CD4-positive, alpha-beta T cell (primary cell): Measurements from ENCODE around the gene ZNF175. TPM values are rescaled to one million over a fixed set of nuclear protein-coding genes. Genes with fewer than 3 reads are reported as not detected.

Experiments used
- ATAC-seq: fragments of 200-7000 bp; cut with Tn5 transposase; one replicate; pipeline ENCODE4 v1.10.0; 2022; ENCODE audit warnings: mild to moderate bottlenecking; ENCODE audit not compliant: poor library complexity
- CTCF ChIA-PET: fragments of 350-600 bp; sonication (Branson Sonifier 250); formaldehyde crosslinking; loops from one replicate; lab custom pipeline; 2021; ENCODE audit warnings: antibody characterized with exemption, inconsistent platforms; lab: Charles Lee
- POLR2A ChIA-PET: fragments of 350-600 bp; sonication (Branson Sonifier 250); formaldehyde crosslinking; loops from one replicate; lab custom pipeline; 2021; ENCODE audit warnings: antibody characterized with exemption, inconsistent platforms; lab: Charles Lee
- DNase-seq, 14 experiments: peaks; one replicate each; pipeline ENCODE4 v3.0.0-alpha.2; 2013 to 2020; ENCODE audit warnings: mixed read lengths in 2 of 14
- H3K27ac ChIP-seq, 2 donors: one replicate each; pipeline versions ENCODE4 v1.5.1 to v1.7.0; 2013; ENCODE audit warnings: low read length in 2 of 2, low read depth in 1 of 2, mild to moderate bottlenecking in 1 of 2
- H3K27me3 ChIP-seq, 2 experiments: 1 replicate in 1 of 2; 2 replicates in 1 of 2; pipeline versions ENCODE4 v1.6.1 to v1.7.0; 2013; ENCODE audit warnings: low read length in 2 of 2, control low read depth in 1 of 2, mild to moderate bottlenecking in 1 of 2, moderate library complexity in 1 of 2; ENCODE audit not compliant: insufficient read depth in 2 of 2, control insufficient read depth in 1 of 2
- H3K36me3 ChIP-seq: one replicate; pipeline ENCODE4 v1.6.1; 2013; ENCODE audit warnings: low read length, control low read depth; ENCODE audit not compliant: insufficient read depth
- H3K4me1 ChIP-seq: one replicate; pipeline ENCODE4 v1.6.1; 2013; ENCODE audit warnings: low read length, control low read depth; ENCODE audit not compliant: insufficient read depth
- H3K4me3 ChIP-seq: one replicate; pipeline ENCODE4 v1.5.1; 2013; ENCODE audit warnings: mild to moderate bottlenecking, low read length, moderate library complexity
- H3K9me3 ChIP-seq, 2 experiments: 1 replicate in 1 of 2; 2 replicates in 1 of 2; pipeline versions ENCODE4 v1.6.1 to v1.7.0; 2013; ENCODE audit warnings: low read length in 2 of 2, mild to moderate bottlenecking in 2 of 2, control low read depth in 1 of 2, moderate library complexity in 1 of 2; ENCODE audit not compliant: control insufficient read depth in 1 of 2, insufficient read depth in 1 of 2
- H3K27ac Mint-ChIP-seq: one replicate; pipeline ENCODE4 v1.8.0; 2020; ENCODE audit warnings: mixed read lengths
- H3K27me3 Mint-ChIP-seq: one replicate; pipeline ENCODE4 v1.8.0; 2021; ENCODE audit warnings: mixed read lengths
- H3K36me3 Mint-ChIP-seq: one replicate; pipeline ENCODE4 v1.8.0; 2021; ENCODE audit warnings: low read depth, mixed read lengths
- H3K4me1 Mint-ChIP-seq: one replicate; pipeline ENCODE4 v1.8.0; 2021; ENCODE audit warnings: low read depth, mixed read lengths
- H3K4me3 Mint-ChIP-seq: one replicate; pipeline ENCODE4 v1.8.0; 2020; ENCODE audit warnings: mild to moderate bottlenecking, mixed read lengths
- H3K9me3 Mint-ChIP-seq: one replicate; pipeline ENCODE4 v1.8.0; 2020; ENCODE audit warnings: mixed read lengths
- CTCF ChIP-seq: fragments of 200-600 bp; IDR thresholded peaks from one replicate; pipeline ENCODE4 v1.8.0; 2022; ENCODE audit warnings: antibody characterized with exemption, mild to moderate bottlenecking
- intact Hi-C, 2 experiments: fragments of 100-400 bp; cut with DNase I in 1 of 2; cut with micrococcal nuclease in 1 of 2; formaldehyde crosslinking; loops; one replicate each; pipeline versions ENCODE4 v1.15.1 to v1.9.0; 2023 to 2025; cut with DNase I, micrococcal nuclease
- total RNA-seq, 174 experiments: library from RNA in 2 of 174; stranded (reverse) in 2 of 174; gene quantifications; one replicate each; pipeline ENCODE4 v1.2.3 and lab custom pipeline; 2021 to 2026

ZNF175 gene
- total RNA-seq, 2 experiments from 2014 or later, result 1.1 to 1.9 TPM

GRCh38 chr19:51610576-51610975 is 39.5 kb downstream of the ZNF175 start:
- no peak overlapping the region for H3K4me3 Mint-ChIP-seq
- CTCF ChIA-PET, result no interaction called here
- H3K4me3 ChIP-seq, result no peak overlapping the region
- POLR2A ChIA-PET, result no interaction called here
- H3K36me3 ChIP-seq, result no peaks in the 10 kb centered on the region
- DNase-seq, result no peak
- H3K27ac Mint-ChIP-seq, result no peak overlapping the region
- no peaks in the 10 kb centered on the region for H3K36me3 Mint-ChIP-seq
- no peak for ATAC-seq
- H3K27ac ChIP-seq, result no peak overlapping the region
- peaks cover 75% of the 10 kb centered on the region for H3K27me3 Mint-ChIP-seq
- no peaks in the 10 kb centered on the region for H3K4me1 Mint-ChIP-seq
- H3K4me1 ChIP-seq, result no peaks in the 10 kb centered on the region
- H3K27me3 ChIP-seq, result peaks cover 20 to 24% of the 10 kb centered on the region in 2 experiments
- no peak for TF ChIP-seq CTCF
- peaks cover 18% of the 10 kb centered on the region for H3K9me3 Mint-ChIP-seq
- peaks cover 9 to 15% of the 10 kb centered on the region in 2 experiments for H3K9me3 ChIP-seq
- intact Hi-C loops, result no loop called here

- DNase-seq, result no peak
- Histone ChIP-seq H3K27ac (no peak overlapping the region), H3K4me1 (no peaks in the 10 kb centered on the region), H3K9me3 (peaks cover 9 to 14% of the 10 kb centered on the region in 2 experiments), H3K4me3 (no peak overlapping the region), H3K27me3 (peaks cover 20 to 24% of the 10 kb centered on the region in 2 experiments), H3K36me3 (no peaks in the 10 kb centered on the region)
- no peak overlapping the region for H3K4me3 Mint-ChIP-seq
- CTCF ChIA-PET, result no interaction called here
- peaks cover 14% of the 10 kb centered on the region for H3K9me3 Mint-ChIP-seq
- intact Hi-C loops, result no loop called here
- POLR2A ChIA-PET, result no interaction called here
- H3K27me3 Mint-ChIP-seq, result peaks cover 63% of the 10 kb centered on the region
- H3K36me3 Mint-ChIP-seq, result no peaks in the 10 kb centered on the region
- TF ChIP-seq CTCF, result no peak
- H3K27ac Mint-ChIP-seq, result no peak overlapping the region
- no peak for ATAC-seq
- H3K4me1 Mint-ChIP-seq, result no peaks in the 10 kb centered on the region
Measured at GRCh38 chr19:51614789-51615188, 43.7 kb downstream of the ZNF175 start.

GRCh38 chr19:51615991-51616390 is 44.9 kb downstream of the ZNF175 start:
- H3K36me3 ChIP-seq, result no peaks in the 10 kb centered on the region
- intact Hi-C loops, result no loop called here

More at GRCh38 chr19:51615991-51616390, 44.9 kb downstream of the ZNF175 start:
- Mint-ChIP-seq H3K27ac (no peak overlapping the region), H3K4me1 (no peaks in the 10 kb centered on the region), H3K4me3 (no peak overlapping the region), H3K36me3 (no peaks in the 10 kb centered on the region), H3K9me3 (peaks cover 14% of the 10 kb centered on the region), H3K27me3 (peaks cover 62% of the 10 kb centered on the region)
- Histone ChIP-seq H3K27ac (no peak overlapping the region), H3K4me1 (no peaks in the 10 kb centered on the region), H3K27me3 (peaks cover 20 to 24% of the 10 kb centered on the region in 2 experiments), H3K4me3 (no peak overlapping the region), H3K9me3 (peaks cover 9 to 11% of the 10 kb centered on the region in 2 experiments)
- POLR2A ChIA-PET, result no interaction called here
- CTCF ChIA-PET, result no interaction called here
- ATAC-seq (no peak), DNase-seq (no peak)
- TF ChIP-seq CTCF, result no peak
